ENCODE measurements around the gene STYXL2.

GRCh38 chr1:167128261-167129227, 34.7 kb downstream of the STYXL2 start:
- no peak for TF ChIP-seq CTCF (IDR thresholded peaks at IDR 0.05)
- TF ChIP-seq POLR2A (IDR thresholded peaks at IDR 0.05) = no peak

Data from right lobe of liver (tissue), 4 donors.